ENCODE data around the gene YEATS4.

The YEATS4 gene

GRCh38 chr12:69417741-69418167, 58.2 kb downstream of the YEATS4 start:
- Histone ChIP-seq H3K4me1 (ENCODE audit: control insufficient read depth, insufficient read depth, low read length) (peaks cover 7% of the 10 kb centered on the region), H3K36me3 (ENCODE audit: control insufficient read depth, insufficient read depth, low read length) (no peaks in the 10 kb centered on the region), H3K4me3 (ENCODE audit: low read depth, low read length) (no peak overlapping the region), H3K27ac (ENCODE audit: low read depth, low read length) (peak overlapping the region; percentile 42), H3K9me3 (ENCODE audit: control insufficient read depth, insufficient read depth, low read length) (no peaks in the 10 kb centered on the region), H3K27me3 (ENCODE audit: control insufficient read depth, insufficient read depth, low read length) (no peaks in the 10 kb centered on the region), H3K9ac (ENCODE audit: low read depth, low read length) (no peak overlapping the region)

DNA sequence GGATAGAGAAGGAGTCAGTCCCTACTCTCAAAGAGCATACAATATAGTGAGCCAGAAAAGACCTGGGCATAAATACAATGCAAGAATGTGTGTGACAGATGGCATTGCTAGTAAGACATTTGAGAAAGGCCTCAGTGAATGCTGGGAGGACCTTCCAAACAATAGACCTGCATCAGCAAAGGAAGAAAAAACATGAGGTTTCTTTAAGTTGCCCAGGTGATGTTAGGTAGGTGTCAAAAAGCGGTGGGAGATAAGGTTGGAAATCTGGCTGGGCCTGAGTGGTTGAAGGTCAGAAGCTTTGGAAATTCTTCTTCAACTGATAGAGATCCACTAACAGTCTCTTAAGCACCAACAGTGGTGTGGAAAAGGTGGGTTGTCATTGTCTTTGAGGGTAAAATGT, 60.2 kb downstream of the YEATS4 start:
- Histone ChIP-seq H3K4me1 (ENCODE audit: control insufficient read depth, insufficient read depth, low read length) (peaks cover 7% of the 10 kb centered on the region), H3K4me3 (ENCODE audit: low read depth, low read length) (no peak overlapping the region), H3K36me3 (ENCODE audit: control insufficient read depth, insufficient read depth, low read length) (no peaks in the 10 kb centered on the region), H3K27ac (ENCODE audit: low read depth, low read length) (peak overlapping the region; percentile 11), H3K9ac (ENCODE audit: low read depth, low read length) (no peak overlapping the region), H3K9me3 (ENCODE audit: control insufficient read depth, insufficient read depth, low read length) (no peaks in the 10 kb centered on the region), H3K27me3 (ENCODE audit: control insufficient read depth, insufficient read depth, low read length) (no peaks in the 10 kb centered on the region)

DNA sequence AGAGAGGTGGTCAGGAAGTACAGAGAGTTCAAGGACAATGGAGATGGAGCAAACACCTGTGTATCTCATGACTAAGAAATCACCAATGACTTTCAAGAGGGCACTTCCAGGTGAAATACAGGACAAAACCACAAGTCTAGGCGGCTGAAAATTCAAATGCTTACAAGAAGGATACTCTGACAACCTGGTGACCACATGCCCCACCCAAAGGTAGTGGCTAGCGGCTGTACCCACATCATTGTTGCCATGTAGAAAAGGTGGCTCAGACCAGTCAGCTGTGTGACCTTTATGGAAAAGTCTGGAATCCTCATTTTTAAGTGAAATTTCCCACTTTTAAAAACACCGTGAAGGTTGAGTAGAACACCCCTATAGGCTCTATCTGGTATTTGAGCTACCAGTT, 62.0 kb downstream of the YEATS4 start:
- Histone ChIP-seq H3K9ac (ENCODE audit: low read depth, low read length) (no peak overlapping the region), H3K27ac (ENCODE audit: low read depth, low read length) (no peak overlapping the region), H3K36me3 (ENCODE audit: control insufficient read depth, insufficient read depth, low read length) (no peaks in the 10 kb centered on the region), H3K27me3 (ENCODE audit: control insufficient read depth, insufficient read depth, low read length) (no peaks in the 10 kb centered on the region), H3K9me3 (ENCODE audit: control insufficient read depth, insufficient read depth, low read length) (no peaks in the 10 kb centered on the region), H3K4me3 (ENCODE audit: low read depth, low read length) (no peak overlapping the region), H3K4me1 (ENCODE audit: control insufficient read depth, insufficient read depth, low read length) (no peaks in the 10 kb centered on the region)

GRCh38 chr12:69423037-69423905, 63.7 kb downstream of the YEATS4 start:
- Histone ChIP-seq H3K27me3 (ENCODE audit: control insufficient read depth, insufficient read depth, low read length) (no peaks in the 10 kb centered on the region), H3K9ac (ENCODE audit: low read depth, low read length) (no peak overlapping the region), H3K36me3 (ENCODE audit: control insufficient read depth, insufficient read depth, low read length) (no peaks in the 10 kb centered on the region), H3K9me3 (ENCODE audit: control insufficient read depth, insufficient read depth, low read length) (no peaks in the 10 kb centered on the region), H3K4me1 (ENCODE audit: control insufficient read depth, insufficient read depth, low read length) (no peaks in the 10 kb centered on the region), H3K4me3 (ENCODE audit: low read depth, low read length) (no peak overlapping the region), H3K27ac (ENCODE audit: low read depth, low read length) (no peak overlapping the region)

DNA sequence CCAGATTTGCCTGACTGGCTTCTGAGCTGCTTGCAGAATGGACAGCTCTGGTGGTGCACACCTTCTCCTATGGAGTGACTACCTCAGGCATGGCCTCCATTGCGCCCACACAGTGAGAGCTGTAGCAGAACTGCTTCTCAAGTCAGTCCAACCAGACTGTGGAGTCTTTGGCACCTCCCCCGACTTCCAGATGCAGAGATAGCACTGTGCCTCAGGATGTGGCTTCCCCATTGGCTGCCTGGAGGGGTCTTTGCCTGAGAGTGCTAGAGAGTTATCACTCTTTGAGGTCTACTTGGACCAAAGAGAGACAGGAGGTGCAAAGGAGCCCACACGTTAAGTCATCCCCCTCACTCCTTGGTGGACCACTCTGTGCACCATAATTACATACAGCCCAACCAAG, 65.9 kb downstream of the YEATS4 start:
- Histone ChIP-seq H3K36me3 (ENCODE audit: control insufficient read depth, insufficient read depth, low read length) (no peaks in the 10 kb centered on the region), H3K9ac (ENCODE audit: low read depth, low read length) (no peak overlapping the region), H3K4me3 (ENCODE audit: low read depth, low read length) (no peak overlapping the region), H3K27ac (ENCODE audit: low read depth, low read length) (no peak overlapping the region), H3K9me3 (ENCODE audit: control insufficient read depth, insufficient read depth, low read length) (no peaks in the 10 kb centered on the region), H3K4me1 (ENCODE audit: control insufficient read depth, insufficient read depth, low read length) (no peaks in the 10 kb centered on the region), H3K27me3 (ENCODE audit: control insufficient read depth, insufficient read depth, low read length) (no peaks in the 10 kb centered on the region)

DNA sequence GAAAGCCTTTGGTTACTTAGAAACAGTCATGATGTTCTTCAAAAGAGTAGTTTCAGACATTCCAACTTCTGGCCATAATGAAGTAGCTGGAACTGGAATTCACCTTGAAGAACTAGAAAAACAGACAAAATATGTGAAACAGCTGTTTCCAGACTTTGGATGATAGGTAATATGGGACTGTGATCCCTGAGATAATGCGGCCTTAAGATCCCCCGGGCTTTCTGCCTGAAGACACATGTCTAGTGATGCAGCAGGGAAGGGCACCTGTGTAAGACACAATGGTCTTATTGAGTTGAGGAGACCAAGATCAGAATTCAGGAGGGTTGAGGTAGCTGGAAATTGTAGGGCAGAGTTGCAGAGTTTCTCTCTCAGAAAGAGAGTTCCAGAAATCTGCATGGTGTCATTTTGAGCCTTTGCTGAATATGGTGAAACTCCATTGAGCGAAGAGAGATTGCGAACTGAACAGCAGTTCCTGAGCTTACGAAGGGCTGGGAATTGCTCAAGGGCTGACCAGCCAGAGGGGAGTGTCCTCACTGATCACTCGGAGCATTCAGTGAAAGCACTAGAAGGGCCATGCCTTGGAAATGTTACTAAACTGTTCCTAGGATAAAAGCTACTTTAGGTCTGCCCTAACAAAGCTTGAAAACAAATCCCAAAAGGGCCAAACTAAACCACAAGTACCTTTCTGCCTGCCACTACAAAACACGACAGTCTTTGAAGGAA, 69.0 kb downstream of the YEATS4 start:
- Histone ChIP-seq H3K9me3 (ENCODE audit: control insufficient read depth, insufficient read depth, low read length) (no peaks in the 10 kb centered on the region), H3K4me3 (ENCODE audit: low read depth, low read length) (no peak overlapping the region), H3K36me3 (ENCODE audit: control insufficient read depth, insufficient read depth, low read length) (no peaks in the 10 kb centered on the region), H3K27ac (ENCODE audit: low read depth, low read length) (no peak overlapping the region), H3K27me3 (ENCODE audit: control insufficient read depth, insufficient read depth, low read length) (no peaks in the 10 kb centered on the region), H3K9ac (ENCODE audit: low read depth, low read length) (no peak overlapping the region), H3K4me1 (ENCODE audit: control insufficient read depth, insufficient read depth, low read length) (no peaks in the 10 kb centered on the region)

- H3K27ac ChIP-seq (ENCODE audit: low read depth, low read length): no peak overlapping the region
- H3K4me1 ChIP-seq (ENCODE audit: control insufficient read depth, insufficient read depth, low read length): no peaks in the 10 kb centered on the region
- H3K27me3 ChIP-seq (ENCODE audit: control insufficient read depth, insufficient read depth, low read length): no peaks in the 10 kb centered on the region
- H3K36me3 ChIP-seq (ENCODE audit: control insufficient read depth, insufficient read depth, low read length): no peaks in the 10 kb centered on the region
- H3K4me3 ChIP-seq (ENCODE audit: low read depth, low read length): no peak overlapping the region
- no peaks in the 10 kb centered on the region for H3K9me3 ChIP-seq (ENCODE audit: control insufficient read depth, insufficient read depth, low read length)
- no peak overlapping the region for H3K9ac ChIP-seq (ENCODE audit: low read depth, low read length)
These were observed 71.5 kb downstream of the YEATS4 start for GRCh38 chr12:69430942-69431590.

DNA sequence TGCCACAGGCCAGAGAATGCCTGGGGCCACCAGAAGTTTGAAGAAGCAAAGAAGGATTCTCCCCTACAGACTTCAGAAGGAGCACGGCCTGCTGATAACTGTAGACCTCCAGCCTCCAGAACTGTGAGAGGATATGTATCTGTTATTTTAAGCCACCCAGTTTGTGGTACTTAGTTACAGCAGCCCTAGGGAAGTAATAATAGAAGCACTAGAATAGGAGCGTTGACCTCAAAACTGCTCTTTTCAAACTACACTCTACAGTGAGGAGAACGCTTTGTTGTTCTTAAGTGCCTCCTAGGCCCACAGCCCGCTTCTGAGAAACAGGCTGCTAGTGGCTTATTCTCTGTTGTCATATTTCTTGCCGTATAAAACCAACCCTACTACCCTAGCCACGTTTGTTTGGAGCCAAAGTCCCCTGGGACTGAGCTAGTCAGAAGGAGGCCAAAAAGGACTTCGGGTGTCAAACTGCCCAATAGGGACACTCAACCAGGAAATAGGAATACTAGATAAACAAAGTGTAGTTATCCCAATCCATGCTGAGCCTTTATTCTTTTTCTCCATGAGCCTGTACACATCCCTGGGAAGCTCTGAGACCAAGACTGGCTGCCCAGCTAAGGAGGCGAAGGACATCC, 72.2 kb downstream of the YEATS4 start:
- Histone ChIP-seq H3K4me1 (ENCODE audit: control insufficient read depth, insufficient read depth, low read length) (no peaks in the 10 kb centered on the region), H3K4me3 (ENCODE audit: low read depth, low read length) (no peak overlapping the region), H3K27ac (ENCODE audit: low read depth, low read length) (no peak overlapping the region), H3K9ac (ENCODE audit: low read depth, low read length) (no peak overlapping the region), H3K36me3 (ENCODE audit: control insufficient read depth, insufficient read depth, low read length) (no peaks in the 10 kb centered on the region), H3K9me3 (ENCODE audit: control insufficient read depth, insufficient read depth, low read length) (no peaks in the 10 kb centered on the region), H3K27me3 (ENCODE audit: control insufficient read depth, insufficient read depth, low read length) (no peaks in the 10 kb centered on the region)

GRCh38 chr12:69433653-69434052, 74.1 kb downstream of the YEATS4 start:
- Histone ChIP-seq H3K4me1 (ENCODE audit: control insufficient read depth, insufficient read depth, low read length) (no peaks in the 10 kb centered on the region), H3K9me3 (ENCODE audit: control insufficient read depth, insufficient read depth, low read length) (no peaks in the 10 kb centered on the region), H3K27ac (ENCODE audit: low read depth, low read length) (no peak overlapping the region), H3K36me3 (ENCODE audit: control insufficient read depth, insufficient read depth, low read length) (no peaks in the 10 kb centered on the region), H3K9ac (ENCODE audit: low read depth, low read length) (no peak overlapping the region), H3K27me3 (ENCODE audit: control insufficient read depth, insufficient read depth, low read length) (no peaks in the 10 kb centered on the region), H3K4me3 (ENCODE audit: low read depth, low read length) (no peak overlapping the region)

DNA sequence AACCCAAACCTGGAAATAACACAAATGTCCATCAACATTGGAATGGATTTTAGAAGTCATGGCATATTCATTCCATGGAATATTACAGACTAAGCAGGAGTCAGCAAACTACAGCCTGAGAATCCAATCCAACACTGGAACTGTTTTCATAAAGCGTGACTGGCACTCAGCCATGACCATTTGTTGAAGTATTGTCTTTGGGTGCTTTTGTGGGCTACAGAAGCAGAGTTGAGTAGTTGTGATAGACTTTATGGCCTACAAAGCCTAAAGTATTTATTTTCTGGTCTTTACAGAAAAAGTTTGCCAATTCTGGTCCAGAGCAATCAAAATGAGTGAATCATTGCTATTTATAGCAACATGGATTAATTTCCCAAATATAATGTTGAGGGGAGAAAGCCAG, 76.1 kb downstream of the YEATS4 start:
- Histone ChIP-seq H3K4me1 (ENCODE audit: control insufficient read depth, insufficient read depth, low read length) (no peaks in the 10 kb centered on the region), H3K9me3 (ENCODE audit: control insufficient read depth, insufficient read depth, low read length) (no peaks in the 10 kb centered on the region), H3K9ac (ENCODE audit: low read depth, low read length) (no peak overlapping the region), H3K4me3 (ENCODE audit: low read depth, low read length) (no peak overlapping the region), H3K27ac (ENCODE audit: low read depth, low read length) (no peak overlapping the region), H3K27me3 (ENCODE audit: control insufficient read depth, insufficient read depth, low read length) (no peaks in the 10 kb centered on the region), H3K36me3 (ENCODE audit: control insufficient read depth, insufficient read depth, low read length) (no peaks in the 10 kb centered on the region)
